MM.1S (cell line): ENCODE measurements around the gene KLHL1.

Experiments
- DNase-seq: peaks from one replicate; pipeline ENCODE4 v3.0.0-alpha.2; 2015
- H2AFZ ChIP-seq: fragments of 300-600 bp; sonication (generic); 2 replicates; pipeline ENCODE4 v1.6.0; 2016; ENCODE audit warnings: antibody characterized with exemption, low read length
- H3F3A ChIP-seq: fragments of 300-600 bp; sonication (generic); 2 replicates; pipeline ENCODE4 v1.6.1; 2016; ENCODE audit warnings: mild to moderate bottlenecking, antibody characterized with exemption, low read length, moderate library complexity, mixed read lengths; ENCODE audit not compliant: insufficient read depth
- H3K27ac ChIP-seq: fragments of 300-600 bp; sonication (generic); 2 replicates; pipeline ENCODE4 v1.5.1; 2016; ENCODE audit warnings: mild to moderate bottlenecking, low read length
- H3K27me3 ChIP-seq: fragments of 300-600 bp; sonication (generic); replicated peaks from 2 replicates; pipeline ENCODE4 v1.6.0; 2016; ENCODE audit warnings: low read length; ENCODE audit not compliant: insufficient read depth
- H3K36me3 ChIP-seq: fragments of 300-600 bp; sonication (generic); replicated peaks from 2 replicates; pipeline ENCODE4 v1.6.1; 2016; ENCODE audit warnings: mild to moderate bottlenecking, low read length, mixed read lengths; ENCODE audit not compliant: insufficient read depth
- H3K4me1 ChIP-seq: fragments of 300-600 bp; sonication (generic); 2 replicates; pipeline ENCODE4 v1.6.1; 2016; ENCODE audit warnings: low read length, mixed read lengths
- H3K4me2 ChIP-seq: fragments of 300-600 bp; sonication (generic); 2 replicates; pipeline ENCODE4 v1.6.0; 2016; ENCODE audit warnings: low read depth, low read length
- H3K4me3 ChIP-seq: fragments of 300-600 bp; sonication (generic); 2 replicates; pipeline ENCODE4 v1.5.1; 2016; ENCODE audit warnings: low read length, mixed read lengths
- H3K79me2 ChIP-seq: fragments of 300-600 bp; sonication (generic); 2 replicates; pipeline ENCODE4 v1.6.1; 2016; ENCODE audit warnings: mixed run types, low read length, mixed read lengths
- H3K9ac ChIP-seq: fragments of 300-600 bp; sonication (generic); 2 replicates; pipeline ENCODE4 v1.6.1; 2016; ENCODE audit warnings: low read length, mixed read lengths
- H3K9me2 ChIP-seq: fragments of 300-600 bp; sonication (generic); replicated peaks from 2 replicates; pipeline ENCODE4 v1.6.1; 2016; ENCODE audit warnings: mild to moderate bottlenecking, low read length, mixed read lengths; ENCODE audit not compliant: insufficient read depth
- H3K9me3 ChIP-seq: fragments of 300-600 bp; sonication (generic); replicated peaks from 2 replicates; pipeline ENCODE4 v1.6.1; 2016; ENCODE audit warnings: mild to moderate bottlenecking, low read length, mixed read lengths; ENCODE audit not compliant: insufficient read depth
- H4K20me1 ChIP-seq: fragments of 300-600 bp; sonication (generic); 2 replicates; pipeline ENCODE4 v1.6.1; 2016; ENCODE audit warnings: mild to moderate bottlenecking, low read length, moderate library complexity, mixed read lengths; ENCODE audit not compliant: insufficient read depth
- CTCF ChIP-seq: fragments of 300-600 bp; sonication (generic); IDR thresholded peaks from 2 replicates; pipeline ENCODE4 v1.5.1; 2016; ENCODE audit warnings: antibody characterized with exemption, low read length, mixed read lengths
- EZH2 ChIP-seq: fragments of 300-600 bp; sonication (generic); optimal IDR thresholded peaks from 2 replicates; pipeline ENCODE3; 2017; ENCODE audit warnings: low read depth, mild to moderate bottlenecking, antibody characterized with exemption, low read length, mixed read lengths
- EZH2phosphoT487 ChIP-seq: fragments of 300-600 bp; sonication (generic); IDR thresholded peaks from 2 replicates; pipeline ENCODE4 v1.6.1; 2018; ENCODE audit warnings: antibody characterized with exemption, low read length

The KLHL1 gene

GRCh38 chr13:69817333-69817869, 290.9 kb downstream of the KLHL1 start:
- H3K27ac ChIP-seq, result no peak overlapping the region
- H3K4me2 ChIP-seq, result no peak overlapping the region
- no peaks in the 10 kb centered on the region for H3F3A ChIP-seq
- H3K9me3 ChIP-seq, result no peaks in the 10 kb centered on the region
- no peak overlapping the region for H2AFZ ChIP-seq
- TF ChIP-seq CTCF (no peak), EZH2 (no peak), EZH2phosphoT487 (no peak)
- H3K4me1 ChIP-seq, result no peaks in the 10 kb centered on the region
- H3K9me2 ChIP-seq, result no peaks in the 10 kb centered on the region
- no peak overlapping the region for H3K4me3 ChIP-seq
- DNase-seq, result no peak
- H4K20me1 ChIP-seq, result no peaks in the 10 kb centered on the region
- no peak overlapping the region for H3K9ac ChIP-seq
- no peaks in the 10 kb centered on the region for H3K36me3 ChIP-seq
- no peaks in the 10 kb centered on the region for H3K79me2 ChIP-seq
- H3K27me3 ChIP-seq, result no peaks in the 10 kb centered on the region

GRCh38 chr13:69809152-69809551, 299.1 kb downstream of the KLHL1 start:
- Histone ChIP-seq H3K9me2 (no peaks in the 10 kb centered on the region), H3K27ac (no peak overlapping the region), H3K4me1 (no peaks in the 10 kb centered on the region), H4K20me1 (no peaks in the 10 kb centered on the region), H3K4me3 (no peak overlapping the region), H3F3A (no peaks in the 10 kb centered on the region), H3K27me3 (no peaks in the 10 kb centered on the region), H3K9ac (no peak overlapping the region), H3K79me2 (no peaks in the 10 kb centered on the region), H3K4me2 (no peak overlapping the region), H3K9me3 (no peaks in the 10 kb centered on the region), H3K36me3 (no peaks in the 10 kb centered on the region), H2AFZ (no peak overlapping the region)
- DNase-seq, result no peak
- TF ChIP-seq EZH2phosphoT487, result no peak

GRCh38 chr13:69796256-69796655, 312.0 kb downstream of the KLHL1 start:
- H3K4me1 ChIP-seq, result no peaks in the 10 kb centered on the region
- no peak overlapping the region for H3K4me2 ChIP-seq
- H3F3A ChIP-seq, result no peaks in the 10 kb centered on the region
- no peak overlapping the region for H3K9ac ChIP-seq
- no peak for DNase-seq
- no peaks in the 10 kb centered on the region for H3K79me2 ChIP-seq
- no peak overlapping the region for H3K4me3 ChIP-seq
- no peaks in the 10 kb centered on the region for H3K36me3 ChIP-seq
- no peaks in the 10 kb centered on the region for H3K9me3 ChIP-seq
- H3K27me3 ChIP-seq, result no peaks in the 10 kb centered on the region
- no peak overlapping the region for H3K27ac ChIP-seq
- no peaks in the 10 kb centered on the region for H3K9me2 ChIP-seq
- TF ChIP-seq CTCF (no peak), EZH2phosphoT487 (no peak), EZH2 (no peak)
- no peaks in the 10 kb centered on the region for H4K20me1 ChIP-seq
- no peak overlapping the region for H2AFZ ChIP-seq

GRCh38 chr13:69793783-69794453, 314.3 kb downstream of the KLHL1 start:
- DNase-seq, result no peak
- H3K4me2 ChIP-seq, result no peak overlapping the region
- no peak for TF ChIP-seq EZH2phosphoT487
- TF ChIP-seq CTCF, result no peak
- no peak for TF ChIP-seq EZH2
- no peak overlapping the region for H3K4me3 ChIP-seq
- no peaks in the 10 kb centered on the region for H3K79me2 ChIP-seq
- H3K27ac ChIP-seq, result no peak overlapping the region
- H2AFZ ChIP-seq, result no peak overlapping the region
- no peaks in the 10 kb centered on the region for H3K4me1 ChIP-seq
- no peaks in the 10 kb centered on the region for H3K27me3 ChIP-seq
- H3F3A ChIP-seq, result no peaks in the 10 kb centered on the region
- H3K9ac ChIP-seq, result no peak overlapping the region
- no peaks in the 10 kb centered on the region for H3K9me3 ChIP-seq
- H4K20me1 ChIP-seq, result no peaks in the 10 kb centered on the region
- no peaks in the 10 kb centered on the region for H3K9me2 ChIP-seq
- H3K36me3 ChIP-seq, result no peaks in the 10 kb centered on the region
